Cortex of kidney (tissue), 1 donor: Measurements from ENCODE around the gene JAZF1.

Experiments
- DNase-seq: peaks from one replicate; lab custom pipeline; 2025; lab: John Stamatoyannopoulos, UW

JAZF1 gene

GRCh38 chr7:28008911-28009310, 171.7 kb downstream of the JAZF1 start:
- no peak for DNase-seq

GRCh38 chr7:28008171-28008570, 172.4 kb downstream of the JAZF1 start:
- no peak for DNase-seq

- no peak for DNase-seq
Measured at GRCh38 chr7:28006491-28006890, 174.1 kb downstream of the JAZF1 start.

GRCh38 chr7:28005847-28006231, 174.8 kb downstream of the JAZF1 start:
- DNase-seq = no peak

- no peak for DNase-seq
Measured at GRCh38 chr7:28005075-28005846, 175.3 kb downstream of the JAZF1 start.

GRCh38 chr7:28003408-28003807, 177.2 kb downstream of the JAZF1 start:
- DNase-seq = no peak

GRCh38 chr7:28002638-28003037, 178.0 kb downstream of the JAZF1 start:
- DNase-seq = no peak

- DNase-seq = no peak
Measured at GRCh38 chr7:28001896-28002295, 178.7 kb downstream of the JAZF1 start.

GRCh38 chr7:27999829-28000228, 180.8 kb downstream of the JAZF1 start:
- no peak for DNase-seq

GRCh38 chr7:27998382-27998781, 182.2 kb downstream of the JAZF1 start:
- DNase-seq = no peak

GRCh38 chr7:27997188-27997707, 183.3 kb downstream of the JAZF1 start:
- no peak for DNase-seq

GRCh38 chr7:27996141-27996540, 184.5 kb downstream of the JAZF1 start:
- no peak for DNase-seq

- no peak for DNase-seq
Measured at GRCh38 chr7:27995228-27995627, 185.4 kb downstream of the JAZF1 start.

- DNase-seq = no peak
Measured at GRCh38 chr7:27994639-27995038, 186.0 kb downstream of the JAZF1 start.

- no peak for DNase-seq
Measured at GRCh38 chr7:27992755-27993493, 187.7 kb downstream of the JAZF1 start.

- DNase-seq = no peak
Measured at GRCh38 chr7:27992097-27992496, 188.5 kb downstream of the JAZF1 start.

GRCh38 chr7:27991006-27991528, 189.5 kb downstream of the JAZF1 start:
- no peak for DNase-seq

GRCh38 chr7:27976531-27976930, 204.1 kb downstream of the JAZF1 start:
- DNase-seq = no peak

GRCh38 chr7:27973625-27974024, 207.0 kb downstream of the JAZF1 start:
- no peak for DNase-seq

GRCh38 chr7:27972276-27972675, 208.3 kb downstream of the JAZF1 start:
- no peak for DNase-seq

GRCh38 chr7:27971171-27971812, 209.3 kb downstream of the JAZF1 start:
- DNase-seq = no peak

GRCh38 chr7:27970350-27970749, 210.2 kb downstream of the JAZF1 start:
- no peak for DNase-seq

GRCh38 chr7:27969346-27969745, 211.2 kb downstream of the JAZF1 start:
- no peak for DNase-seq
